Measurements from ENCODE around the gene ANKRD28.

- TF ChIP-seq CTCF (conservative IDR thresholded peaks at IDR 0.05; ENCODE audit: low read depth, low read length), result no peak
- TF ChIP-seq POLR2A (IDR thresholded peaks at IDR 0.05; ENCODE audit: low read depth, low read length), result no peak
Observed at GRCh38 chr3:15803921-15804320, 6.1 kb upstream of the ANKRD28 start.

Data from IMR-90 (cell line).